Endothelial cell of umbilical vein (primary cell): ENCODE data around the gene ZNF497.

Experiments
- EZH2 ChIP-seq: IDR thresholded peaks from 2 replicates; pipeline ENCODE4 v1.6.1; 2012; ENCODE audit warnings: borderline replicate concordance, low read depth, mild to moderate bottlenecking, moderate library complexity, low read length, inconsistent platforms; ENCODE audit not compliant: severe bottlenecking
- FOS ChIP-seq: IDR thresholded peaks from 2 replicates; pipeline ENCODE4 v1.6.1; 2011; ENCODE audit warnings: mild to moderate bottlenecking, low read length, moderate library complexity, borderline replicate concordance; ENCODE audit not compliant: insufficient read depth
- JUN ChIP-seq: IDR thresholded peaks from 2 replicates; pipeline ENCODE4 v1.6.1; 2011; ENCODE audit warnings: borderline replicate concordance, low read depth; ENCODE audit not compliant: insufficient read length, insufficient read depth
- MYC ChIP-seq: IDR thresholded peaks from one replicate; pipeline ENCODE4 v1.6.1; 2011; ENCODE audit warnings: mild to moderate bottlenecking, low read depth, low read length
- POLR2A ChIP-seq: IDR thresholded peaks from 2 replicates; pipeline ENCODE4 v1.6.1; 2012; ENCODE audit warnings: low read depth, mild to moderate bottlenecking, control low read depth, low read length
- POLR2AphosphoS5 ChIP-seq: IDR thresholded peaks from 2 replicates; pipeline ENCODE4 v1.6.1; 2012; ENCODE audit warnings: low read depth, mild to moderate bottlenecking, control low read depth, low read length, moderate library complexity; ENCODE audit not compliant: insufficient read depth
- TF ChIP-seq, protein P1 (sequence below), 2 donors: IDR thresholded peaks; 1 replicate in 1 of 2; 2 replicates in 1 of 2; pipeline ENCODE4 v1.5.1; 2011; ENCODE audit warnings: low read length in 2 of 2, mild to moderate bottlenecking in 2 of 2, moderate library complexity in 2 of 2, control low read depth in 1 of 2, inconsistent platforms in 1 of 2, low read depth in 1 of 2; ENCODE audit not compliant: insufficient read depth in 1 of 2; ENCODE audit errors: extremely low read depth in 1 of 2
- TF ChIP-seq, protein P2 (sequence below): IDR thresholded peaks from 2 replicates; pipeline ENCODE4 v1.6.1; 2011; ENCODE audit not compliant: insufficient read depth, insufficient read length

DNA sequence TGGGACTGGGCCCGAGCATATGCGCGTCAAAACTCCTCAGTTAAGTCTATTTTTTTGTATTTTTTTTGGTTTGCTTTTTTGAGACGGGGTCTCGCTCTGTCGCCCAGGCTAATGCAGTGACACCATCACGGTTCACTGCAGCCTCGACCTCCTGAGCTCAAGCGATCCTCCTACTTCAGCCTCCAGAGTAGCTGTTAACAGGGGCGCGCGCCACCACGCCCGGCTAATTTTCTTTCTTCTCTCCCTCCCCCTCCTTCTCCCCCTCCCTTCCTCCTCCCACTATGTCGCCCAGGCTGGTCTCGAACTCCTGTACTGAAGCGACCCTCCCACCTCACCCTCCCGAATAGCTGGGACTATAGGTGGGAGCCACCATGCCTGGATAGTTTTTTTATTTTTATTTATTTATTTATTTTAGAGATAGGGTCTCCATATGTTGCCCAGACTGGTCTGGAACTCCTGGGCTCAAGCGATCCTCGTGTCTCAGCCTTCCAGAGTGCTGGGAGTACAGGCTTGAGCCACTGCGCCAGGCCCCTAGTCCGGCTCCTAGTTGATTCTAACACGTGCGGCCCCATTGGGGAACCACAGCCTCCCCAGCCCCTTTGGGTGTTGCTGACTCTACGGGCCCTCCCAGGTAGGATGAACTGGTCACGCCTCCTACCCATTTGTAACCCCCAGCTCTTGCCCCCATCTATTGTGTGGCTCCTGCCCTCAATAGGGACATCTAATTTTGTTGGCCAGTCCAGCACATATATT is 19.1 kb upstream of the ZNF497 start:
- TF ChIP-seq JUN (no peak), POLR2A (no peak), POLR2AphosphoS5 (no peak), EZH2 (no peak), FOS (no peak), MYC (no peak)
- TF ChIP-seq, protein P1, sequence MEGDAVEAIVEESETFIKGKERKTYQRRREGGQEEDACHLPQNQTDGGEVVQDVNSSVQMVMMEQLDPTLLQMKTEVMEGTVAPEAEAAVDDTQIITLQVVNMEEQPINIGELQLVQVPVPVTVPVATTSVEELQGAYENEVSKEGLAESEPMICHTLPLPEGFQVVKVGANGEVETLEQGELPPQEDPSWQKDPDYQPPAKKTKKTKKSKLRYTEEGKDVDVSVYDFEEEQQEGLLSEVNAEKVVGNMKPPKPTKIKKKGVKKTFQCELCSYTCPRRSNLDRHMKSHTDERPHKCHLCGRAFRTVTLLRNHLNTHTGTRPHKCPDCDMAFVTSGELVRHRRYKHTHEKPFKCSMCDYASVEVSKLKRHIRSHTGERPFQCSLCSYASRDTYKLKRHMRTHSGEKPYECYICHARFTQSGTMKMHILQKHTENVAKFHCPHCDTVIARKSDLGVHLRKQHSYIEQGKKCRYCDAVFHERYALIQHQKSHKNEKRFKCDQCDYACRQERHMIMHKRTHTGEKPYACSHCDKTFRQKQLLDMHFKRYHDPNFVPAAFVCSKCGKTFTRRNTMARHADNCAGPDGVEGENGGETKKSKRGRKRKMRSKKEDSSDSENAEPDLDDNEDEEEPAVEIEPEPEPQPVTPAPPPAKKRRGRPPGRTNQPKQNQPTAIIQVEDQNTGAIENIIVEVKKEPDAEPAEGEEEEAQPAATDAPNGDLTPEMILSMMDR (IDR thresholded peaks at IDR 0.05; ENCODE audit: extremely low read depth in 1 of 2, insufficient read depth in 1 of 2, low read depth in 1 of 2, low read length in 2 of 2) = no peak
- TF ChIP-seq, protein P2, sequence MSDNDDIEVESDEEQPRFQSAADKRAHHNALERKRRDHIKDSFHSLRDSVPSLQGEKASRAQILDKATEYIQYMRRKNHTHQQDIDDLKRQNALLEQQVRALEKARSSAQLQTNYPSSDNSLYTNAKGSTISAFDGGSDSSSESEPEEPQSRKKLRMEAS = no peak
